Loucy (cell line): ENCODE results near the gene ALAS1.

Source experiments
- EZH2phosphoT487 ChIP-seq: fragments of 200-600 bp; IDR thresholded peaks from 2 replicates; pipeline ENCODE4 v1.6.1; 2018; ENCODE audit warnings: antibody characterized with exemption, mild to moderate bottlenecking, moderate library complexity, borderline replicate concordance
- TF ChIP-seq, protein P1 (sequence below): fragments of 200-600 bp; sonication (generic); conservative IDR thresholded peaks from 2 replicates; pipeline ENCODE4 v1.5.1; 2014; ENCODE audit warnings: mild to moderate bottlenecking, antibody characterized with exemption, low read length

DNA sequence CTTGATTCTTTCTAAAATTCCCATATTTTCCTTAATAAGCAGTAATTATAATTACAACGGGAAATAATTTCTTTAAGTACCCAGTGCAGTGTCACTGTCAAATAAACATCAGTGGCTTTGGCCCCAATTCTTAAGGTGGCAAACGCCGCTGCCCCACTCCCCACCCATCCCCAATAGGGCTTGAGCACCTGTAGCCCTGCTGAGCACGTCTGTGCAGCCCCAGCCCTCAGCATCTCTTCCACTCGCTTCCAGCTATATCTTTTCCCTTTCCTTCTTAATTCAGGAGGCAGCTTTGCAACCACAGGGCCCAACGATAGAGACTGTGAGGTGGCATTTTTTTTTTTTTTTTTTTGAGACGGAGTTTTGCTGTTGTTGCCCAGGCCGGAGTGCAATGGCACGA lies 56.6 kb downstream of the ALAS1 start:
- TF ChIP-seq, protein P1, sequence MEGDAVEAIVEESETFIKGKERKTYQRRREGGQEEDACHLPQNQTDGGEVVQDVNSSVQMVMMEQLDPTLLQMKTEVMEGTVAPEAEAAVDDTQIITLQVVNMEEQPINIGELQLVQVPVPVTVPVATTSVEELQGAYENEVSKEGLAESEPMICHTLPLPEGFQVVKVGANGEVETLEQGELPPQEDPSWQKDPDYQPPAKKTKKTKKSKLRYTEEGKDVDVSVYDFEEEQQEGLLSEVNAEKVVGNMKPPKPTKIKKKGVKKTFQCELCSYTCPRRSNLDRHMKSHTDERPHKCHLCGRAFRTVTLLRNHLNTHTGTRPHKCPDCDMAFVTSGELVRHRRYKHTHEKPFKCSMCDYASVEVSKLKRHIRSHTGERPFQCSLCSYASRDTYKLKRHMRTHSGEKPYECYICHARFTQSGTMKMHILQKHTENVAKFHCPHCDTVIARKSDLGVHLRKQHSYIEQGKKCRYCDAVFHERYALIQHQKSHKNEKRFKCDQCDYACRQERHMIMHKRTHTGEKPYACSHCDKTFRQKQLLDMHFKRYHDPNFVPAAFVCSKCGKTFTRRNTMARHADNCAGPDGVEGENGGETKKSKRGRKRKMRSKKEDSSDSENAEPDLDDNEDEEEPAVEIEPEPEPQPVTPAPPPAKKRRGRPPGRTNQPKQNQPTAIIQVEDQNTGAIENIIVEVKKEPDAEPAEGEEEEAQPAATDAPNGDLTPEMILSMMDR = no peak
- TF ChIP-seq EZH2phosphoT487 = no peak
